ENCODE data around the gene NGFR.

NGFR gene

GRCh38 chr17:49494986-49495841, at the start of gene NGFR:
Gene NGFR (plus strand): TSS chr17:49495293. CDS start chr17:49495418, 125 bp downstream.
- peak; percentile 86 for DNase-seq (ENCODE audit: low spot score)

- DNase-seq (ENCODE audit: low spot score): no peak
Measured at GRCh38 chr17:49445591-49445990, 49.5 kb upstream of the NGFR start.

GRCh38 chr17:49447628-49448302, 47.3 kb upstream of the NGFR start:
- DNase-seq (ENCODE audit: low spot score): no peak

GRCh38 chr17:49450181-49450580, 44.9 kb upstream of the NGFR start:
- DNase-seq (ENCODE audit: low spot score): no peak

- DNase-seq (ENCODE audit: low spot score): no peak
Measured at GRCh38 chr17:49450735-49451134, 44.4 kb upstream of the NGFR start.

GRCh38 chr17:49452201-49452600, 42.9 kb upstream of the NGFR start:
- no peak for DNase-seq (ENCODE audit: low spot score)

GRCh38 chr17:49452661-49453060, 42.4 kb upstream of the NGFR start:
- no peak for DNase-seq (ENCODE audit: low spot score)

GRCh38 chr17:49454050-49454449, 41.0 kb upstream of the NGFR start:
- no peak for DNase-seq (ENCODE audit: low spot score)

GRCh38 chr17:49455272-49455861, 39.7 kb upstream of the NGFR start:
- no peak for DNase-seq (ENCODE audit: low spot score)

- no peak for DNase-seq (ENCODE audit: low spot score)
Measured at GRCh38 chr17:49456183-49456965, 38.7 kb upstream of the NGFR start.

- DNase-seq (ENCODE audit: low spot score): no peak
Measured at GRCh38 chr17:49457564-49458535, 37.2 kb upstream of the NGFR start.

GRCh38 chr17:49459401-49459984, 35.6 kb upstream of the NGFR start:
- no peak for DNase-seq (ENCODE audit: low spot score)

- no peak for DNase-seq (ENCODE audit: low spot score)
Measured at GRCh38 chr17:49460401-49460800, 34.7 kb upstream of the NGFR start.

- no peak for DNase-seq (ENCODE audit: low spot score)
Measured at GRCh38 chr17:49461580-49461979, 33.5 kb upstream of the NGFR start.

GRCh38 chr17:49464049-49464448, 31.0 kb upstream of the NGFR start:
- DNase-seq (ENCODE audit: low spot score): no peak

GRCh38 chr17:49465331-49465903, 29.7 kb upstream of the NGFR start:
- no peak for DNase-seq (ENCODE audit: low spot score)

- no peak for DNase-seq (ENCODE audit: low spot score)
Measured at GRCh38 chr17:49466436-49466835, 28.7 kb upstream of the NGFR start.

- no peak for DNase-seq (ENCODE audit: low spot score)
Measured at GRCh38 chr17:49467175-49467574, 27.9 kb upstream of the NGFR start.

- no peak for DNase-seq (ENCODE audit: low spot score)
Measured at GRCh38 chr17:49468811-49469385, 26.2 kb upstream of the NGFR start.

Data from ecto neural progenitor cell (in vitro differentiated cells).